ENCODE measurements around the gene SLC25A13.
A peak's percentile ranks its signal among the peaks of the same experiment; 100 is the strongest.

The SLC25A13 gene

GRCh38 chr7:96269246-96269994 lies 52.5 kb downstream of the SLC25A13 start:
- no peak for DNase-seq (ENCODE audit: low read depth)
- TF ChIP-seq CTCF (conservative IDR thresholded peaks at IDR 0.05; ENCODE audit: control insufficient read depth, insufficient read depth, low read depth, low read length) = no peak
- no peak overlapping the region for H3K4me3 ChIP-seq (ENCODE audit: control insufficient read depth, low read depth, low read length)

GRCh38 chr7:96266580-96266979 lies 55.3 kb downstream of the SLC25A13 start:
- TF ChIP-seq CTCF (conservative IDR thresholded peaks at IDR 0.05; ENCODE audit: control insufficient read depth, insufficient read depth, low read depth, low read length) = no peak
- no peak for DNase-seq (ENCODE audit: low read depth)
- H3K4me3 ChIP-seq (ENCODE audit: control insufficient read depth, low read depth, low read length) = no peak overlapping the region

GRCh38 chr7:96266015-96266414 lies 55.9 kb downstream of the SLC25A13 start:
- no peak for TF ChIP-seq CTCF (conservative IDR thresholded peaks at IDR 0.05; ENCODE audit: control insufficient read depth, insufficient read depth, low read depth, low read length)

GRCh38 chr7:96253964-96254363 lies 67.9 kb downstream of the SLC25A13 start:
- no peak overlapping the region for H3K4me3 ChIP-seq (ENCODE audit: control insufficient read depth, low read depth, low read length)
- no peak for DNase-seq (ENCODE audit: low read depth)
- TF ChIP-seq CTCF (conservative IDR thresholded peaks at IDR 0.05; ENCODE audit: control insufficient read depth, insufficient read depth, low read depth, low read length) = no peak

More at GRCh38 chr7:96266015-96266414, 55.9 kb downstream of the SLC25A13 start:
- H3K4me3 ChIP-seq (ENCODE audit: control insufficient read depth, low read depth, low read length) = no peak overlapping the region
- no peak for DNase-seq (ENCODE audit: low read depth)

- no peak for TF ChIP-seq CTCF (conservative IDR thresholded peaks at IDR 0.05; ENCODE audit: control insufficient read depth, insufficient read depth, low read depth, low read length)
- DNase-seq (ENCODE audit: low read depth) = no peak
Observed at GRCh38 chr7:96253441-96253840, 68.5 kb downstream of the SLC25A13 start.

GRCh38 chr7:96250776-96251361 lies 71.0 kb downstream of the SLC25A13 start:
- H3K4me3 ChIP-seq (ENCODE audit: control insufficient read depth, low read depth, low read length) = no peak overlapping the region
- DNase-seq (ENCODE audit: low read depth) = peak; percentile 49
- TF ChIP-seq CTCF (conservative IDR thresholded peaks at IDR 0.05; ENCODE audit: control insufficient read depth, insufficient read depth, low read depth, low read length) = no peak

More at GRCh38 chr7:96253441-96253840, 68.5 kb downstream of the SLC25A13 start:
- no peak overlapping the region for H3K4me3 ChIP-seq (ENCODE audit: control insufficient read depth, low read depth, low read length)

All from fibroblast of mammary gland (primary cell).